NCI-H2081 (cell line): Measurements from ENCODE around the gene PAXIP1.

Experiments used
- DNase-seq, 2 experiments: peaks; one replicate each; lab custom pipeline; 2025; lab: John Stamatoyannopoulos, UW

PAXIP1 gene

DNA sequence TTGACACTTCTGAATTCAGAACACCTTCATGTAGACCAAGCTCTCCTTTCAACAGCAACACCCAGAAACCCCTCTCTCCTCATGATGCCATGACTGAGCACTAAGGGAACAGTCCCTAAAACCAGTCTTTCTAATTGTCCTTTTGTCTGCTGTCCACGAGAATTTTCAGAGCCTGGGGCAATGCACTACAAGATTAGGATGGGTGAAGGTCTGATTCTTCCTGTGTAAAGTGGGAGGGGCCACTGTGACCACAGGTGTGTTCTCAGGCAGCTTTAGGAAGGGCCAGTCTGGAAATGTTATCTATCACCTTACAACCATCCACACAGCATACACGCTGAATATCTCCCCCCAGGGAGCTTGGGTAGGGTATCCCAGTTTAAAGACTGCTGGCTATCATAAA, 7.9 kb downstream of the PAXIP1 start:
- no peak for DNase-seq

DNA sequence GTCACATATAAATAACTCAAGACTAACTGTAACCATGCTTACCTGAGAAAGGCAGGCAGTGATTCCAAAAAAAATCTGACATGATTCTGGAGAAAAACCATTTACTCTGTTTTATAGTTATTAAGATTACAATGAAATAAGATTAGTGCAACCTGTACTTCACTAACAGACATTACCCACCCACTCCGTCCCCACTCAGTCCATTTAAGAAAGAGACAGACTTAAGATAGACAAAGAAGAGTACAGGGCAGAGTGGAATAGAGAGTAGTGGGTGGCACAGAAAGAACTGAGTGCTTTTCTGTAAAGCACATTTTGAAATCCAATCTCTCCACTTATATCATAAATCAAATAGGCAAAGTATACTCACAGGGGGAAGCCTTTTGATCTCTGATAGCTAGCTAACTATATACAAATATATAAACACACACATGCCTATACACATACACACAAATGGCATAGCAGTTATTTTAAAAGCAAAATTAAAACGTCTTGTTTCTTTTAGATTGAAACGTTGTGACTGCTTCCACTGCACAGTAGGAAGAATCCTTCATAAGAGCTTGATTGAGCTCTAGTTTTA, 11.9 kb downstream of the PAXIP1 start:
- no peak for DNase-seq

DNA sequence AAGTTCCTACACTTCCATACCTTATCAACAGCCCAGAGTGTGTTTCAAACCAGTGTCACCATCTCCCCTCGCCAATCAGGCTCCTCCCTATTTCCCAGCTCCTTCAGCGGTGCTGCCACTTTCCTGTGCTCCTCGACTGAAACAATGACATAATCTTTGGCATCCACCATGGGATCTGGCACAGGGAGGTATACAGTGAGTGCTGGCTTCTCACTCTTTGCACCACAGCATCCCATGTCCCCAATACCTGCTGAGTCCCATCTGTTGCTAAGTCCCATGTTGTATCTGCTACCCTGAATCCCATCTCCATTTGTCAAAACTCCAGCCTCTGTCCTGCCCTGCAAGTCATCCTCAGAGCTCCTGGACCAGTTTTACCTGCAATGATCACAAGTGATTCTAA, 15.4 kb downstream of the PAXIP1 start:
- no peak for DNase-seq

DNA sequence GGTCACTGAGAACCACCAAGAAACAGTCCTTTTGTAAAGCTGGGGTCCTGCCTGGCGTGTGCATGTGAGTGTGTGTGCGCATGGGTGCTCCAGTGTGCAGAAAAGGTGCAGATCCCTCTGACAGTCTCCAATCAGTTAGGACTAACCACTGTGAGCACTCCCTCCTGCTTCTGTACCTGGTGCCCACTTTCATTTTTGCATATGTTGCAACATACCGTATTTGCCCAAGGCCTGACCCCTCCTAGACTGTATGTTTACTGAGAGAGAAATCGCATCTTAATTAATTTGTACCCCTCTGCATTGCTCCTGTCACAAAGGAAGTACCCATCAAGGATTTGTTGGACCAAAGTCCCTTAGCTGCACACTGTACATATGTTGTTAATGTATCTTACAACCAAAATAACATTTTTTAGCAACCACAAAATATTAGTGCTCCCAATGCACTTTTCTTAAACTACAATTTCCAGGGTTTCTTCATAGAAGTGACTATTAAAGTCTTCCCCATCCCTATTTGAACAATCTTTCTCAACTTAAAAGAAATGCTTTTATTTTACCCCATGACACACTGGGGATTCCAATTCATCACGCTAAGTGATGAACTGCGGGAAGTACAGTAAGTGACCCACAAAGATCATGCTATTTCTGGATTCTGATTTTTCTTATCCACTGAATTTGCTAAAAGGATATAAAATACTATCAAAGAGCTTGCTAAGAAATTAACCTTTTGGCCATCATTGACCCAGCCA, 16.6 kb downstream of the PAXIP1 start:
- no peak for DNase-seq

DNA sequence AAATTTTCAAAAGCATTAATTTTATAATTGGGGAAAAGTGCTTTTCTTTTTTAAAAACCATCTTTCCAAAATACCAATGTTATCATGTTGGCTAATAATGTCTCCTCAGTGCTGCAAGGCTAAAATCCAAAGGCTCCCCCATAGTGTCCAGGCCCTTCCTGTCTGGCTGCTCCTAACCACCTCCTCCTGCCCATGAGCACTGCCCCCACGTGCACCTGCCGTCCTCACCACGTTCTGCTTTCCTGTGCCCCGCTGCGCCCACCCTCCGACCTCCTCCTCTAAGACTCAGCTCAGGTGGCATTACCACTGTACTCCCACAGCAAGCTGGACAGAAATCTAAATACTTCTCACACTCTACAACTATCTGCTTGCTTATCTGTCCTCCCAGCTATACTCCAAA, 17.7 kb downstream of the PAXIP1 start:
- no peak for DNase-seq

GRCh38 chr7:154984601-154985188, 18.2 kb downstream of the PAXIP1 start:
- no peak for DNase-seq

- no peak for DNase-seq
These were observed 24.9 kb downstream of the PAXIP1 start for GRCh38 chr7:154978017-154978416.

DNA sequence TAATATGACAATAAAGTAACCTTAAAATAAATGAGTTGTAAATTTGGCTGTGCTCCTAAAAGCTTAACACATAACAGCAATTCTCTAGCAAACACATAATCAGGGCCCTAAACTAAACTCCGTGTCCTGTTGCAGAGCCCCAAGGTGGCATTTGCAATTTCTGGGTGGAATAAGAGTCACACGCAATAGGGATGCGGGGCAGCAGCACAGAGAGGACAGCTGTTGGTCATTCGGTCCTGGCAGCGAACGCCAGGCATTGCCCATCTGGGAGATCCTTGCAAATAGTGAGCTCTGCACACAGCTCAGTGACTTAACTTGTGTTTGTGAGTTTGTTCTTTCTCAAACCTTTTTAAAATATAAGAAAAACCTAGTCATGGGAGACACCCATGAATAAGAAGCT, 25.7 kb downstream of the PAXIP1 start:
- DNase-seq, result no peak

DNA sequence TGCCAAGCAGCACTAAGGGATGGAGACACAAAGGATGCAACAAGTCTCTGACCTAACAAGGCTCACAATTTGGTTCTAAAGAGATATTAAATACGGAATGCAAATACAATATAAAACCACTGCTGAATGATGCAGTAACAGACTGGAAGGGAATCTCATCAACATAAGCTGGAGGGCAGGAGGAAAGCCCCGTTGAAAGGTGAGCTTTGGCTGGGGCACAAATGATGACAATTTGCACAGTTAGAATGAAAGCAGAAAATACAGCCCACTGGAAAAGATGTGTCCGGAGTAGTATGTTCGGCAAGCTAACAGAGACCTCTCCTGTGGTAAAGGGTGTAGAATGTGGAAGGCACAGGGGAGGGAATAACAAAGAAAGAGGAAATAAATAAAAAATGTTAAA, 26.1 kb downstream of the PAXIP1 start:
- no peak for DNase-seq

GRCh38 chr7:154975984-154976383, 26.9 kb downstream of the PAXIP1 start:
- no peak for DNase-seq

DNA sequence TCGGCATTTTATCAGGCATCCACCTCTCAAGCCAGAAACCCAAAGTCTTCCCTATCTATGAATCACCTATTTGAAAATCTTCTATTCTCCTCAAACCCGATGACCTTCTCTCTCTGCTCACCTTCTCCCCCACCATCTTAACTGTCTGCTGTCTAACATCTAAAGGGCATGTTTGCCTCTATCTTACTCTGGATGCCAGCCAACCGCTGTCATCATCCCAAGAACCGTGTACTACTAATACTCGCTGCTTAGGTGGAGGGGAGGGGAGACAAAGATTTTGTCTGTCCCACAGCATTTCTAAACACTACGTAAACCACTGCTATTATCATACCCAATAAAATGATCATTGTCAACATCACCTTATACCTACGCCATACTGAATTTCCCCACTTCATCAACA, 29.5 kb downstream of the PAXIP1 start:
- no peak for DNase-seq

GRCh38 chr7:154968336-154969001, 34.5 kb downstream of the PAXIP1 start:
- DNase-seq, result no peak

DNA sequence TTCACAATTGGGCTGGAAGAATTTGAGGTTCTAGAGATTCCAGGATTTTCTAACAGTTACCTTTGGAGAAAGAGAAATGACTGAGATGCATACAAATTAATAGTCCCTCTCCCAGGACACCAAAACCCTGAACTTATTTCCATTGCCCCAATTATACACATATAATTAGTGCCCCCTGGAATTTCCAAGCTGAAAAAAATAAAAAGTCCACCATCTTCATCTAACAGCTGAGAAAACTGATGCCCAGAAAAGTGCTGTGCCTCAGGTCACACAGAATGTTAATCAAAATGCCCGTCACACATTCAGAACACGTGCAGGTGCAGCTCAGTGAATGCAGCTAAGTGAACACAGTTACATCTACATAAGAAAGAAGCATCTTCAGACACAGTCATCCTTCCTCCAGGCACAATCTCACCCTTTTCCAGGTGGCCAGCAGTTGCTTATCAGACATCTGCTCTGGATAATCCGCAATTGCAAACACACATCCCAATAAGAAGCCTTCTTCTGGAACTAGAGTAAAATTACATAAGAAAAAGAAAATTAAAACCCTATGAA, 35.4 kb downstream of the PAXIP1 start:
- DNase-seq, result no peak

- peak in 1 of 2 experiments; percentile 22 for DNase-seq
These were observed 37.9 kb downstream of the PAXIP1 start for GRCh38 chr7:154965014-154965413.

GRCh38 chr7:154960063-154960790, 42.7 kb downstream of the PAXIP1 start:
- DNase-seq, result no peak

DNA sequence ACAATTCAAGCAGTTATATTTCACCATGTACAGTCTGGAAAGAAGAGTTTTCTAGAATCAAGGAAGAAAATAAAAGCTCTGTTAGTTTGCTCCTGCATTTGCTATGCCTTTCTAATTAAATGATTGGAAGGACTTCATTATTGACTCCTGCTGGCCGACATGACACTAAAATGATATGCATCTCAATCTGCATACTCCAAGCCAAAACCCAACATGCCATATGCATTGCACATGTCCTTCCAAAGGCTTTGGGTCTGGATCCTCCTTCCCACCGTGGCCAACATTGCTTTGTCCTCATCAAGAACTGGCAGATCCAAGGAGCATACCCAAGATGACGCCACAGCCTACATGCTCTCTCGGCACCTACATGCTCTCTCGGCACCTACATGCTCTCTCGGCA, 46.5 kb downstream of the PAXIP1 start:
- no peak for DNase-seq

GRCh38 chr7:154953006-154953684, 49.8 kb downstream of the PAXIP1 start:
- DNase-seq, result no peak

GRCh38 chr7:154950960-154951359, 52.0 kb downstream of the PAXIP1 start:
- DNase-seq, result no peak

DNA sequence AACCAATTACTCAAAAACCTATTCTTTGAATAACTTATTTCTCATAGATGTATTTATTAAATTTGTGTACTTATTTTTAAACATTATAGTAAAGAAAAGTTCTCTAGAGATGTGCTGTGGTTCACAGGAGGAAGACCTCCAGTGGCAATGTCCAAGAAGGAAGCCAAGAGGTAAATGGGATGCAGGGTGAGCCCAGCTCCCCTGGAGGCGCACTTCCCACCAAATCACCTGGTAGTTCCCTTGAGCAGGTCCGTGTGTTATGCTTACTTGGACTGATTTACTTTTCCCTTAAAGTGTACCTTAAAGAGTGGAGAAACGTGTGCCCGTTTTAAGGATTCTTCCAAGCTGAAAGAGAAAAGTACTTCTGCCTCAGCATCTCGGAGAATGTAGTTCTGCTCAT, 55.3 kb downstream of the PAXIP1 start:
- no peak for DNase-seq

- no peak for DNase-seq
These were observed 56.8 kb downstream of the PAXIP1 start for GRCh38 chr7:154946166-154946565.

GRCh38 chr7:154943906-154944305, 59.0 kb downstream of the PAXIP1 start:
- DNase-seq, result no peak
